ENCODE data around the gene APLF.

- TF ChIP-seq CTCF (conservative IDR thresholded peaks at IDR 0.05; ENCODE audit: low read length) (no peak), EZH2phosphoT487 (IDR thresholded peaks at IDR 0.05; ENCODE audit: borderline replicate concordance, low read depth, low read length) (no peak)
These were observed 53.7 kb downstream of the APLF start for GRCh38 chr2:68521037-68521436.

All from OCI-LY7 (cell line).